Measurements from ENCODE around the gene RAB7A.

DNA sequence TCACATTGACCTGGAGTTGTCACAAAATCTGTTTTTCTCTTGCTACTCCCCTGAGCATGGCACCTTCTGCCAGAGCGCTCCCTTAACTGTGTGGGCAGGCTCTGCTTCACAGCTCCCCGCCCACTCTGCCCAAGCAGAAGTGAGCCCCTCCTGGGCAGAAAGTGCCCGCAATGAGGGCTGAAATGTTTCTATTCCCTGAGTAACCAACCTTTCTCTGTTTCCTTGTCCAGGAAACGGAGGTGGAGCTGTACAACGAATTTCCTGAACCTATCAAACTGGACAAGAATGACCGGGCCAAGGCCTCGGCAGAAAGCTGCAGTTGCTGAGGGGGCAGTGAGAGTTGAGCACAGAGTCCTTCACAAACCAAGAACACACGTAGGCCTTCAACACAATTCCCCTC is 87.1 kb downstream of the RAB7A start:
- TF ChIP-seq, protein P1, sequence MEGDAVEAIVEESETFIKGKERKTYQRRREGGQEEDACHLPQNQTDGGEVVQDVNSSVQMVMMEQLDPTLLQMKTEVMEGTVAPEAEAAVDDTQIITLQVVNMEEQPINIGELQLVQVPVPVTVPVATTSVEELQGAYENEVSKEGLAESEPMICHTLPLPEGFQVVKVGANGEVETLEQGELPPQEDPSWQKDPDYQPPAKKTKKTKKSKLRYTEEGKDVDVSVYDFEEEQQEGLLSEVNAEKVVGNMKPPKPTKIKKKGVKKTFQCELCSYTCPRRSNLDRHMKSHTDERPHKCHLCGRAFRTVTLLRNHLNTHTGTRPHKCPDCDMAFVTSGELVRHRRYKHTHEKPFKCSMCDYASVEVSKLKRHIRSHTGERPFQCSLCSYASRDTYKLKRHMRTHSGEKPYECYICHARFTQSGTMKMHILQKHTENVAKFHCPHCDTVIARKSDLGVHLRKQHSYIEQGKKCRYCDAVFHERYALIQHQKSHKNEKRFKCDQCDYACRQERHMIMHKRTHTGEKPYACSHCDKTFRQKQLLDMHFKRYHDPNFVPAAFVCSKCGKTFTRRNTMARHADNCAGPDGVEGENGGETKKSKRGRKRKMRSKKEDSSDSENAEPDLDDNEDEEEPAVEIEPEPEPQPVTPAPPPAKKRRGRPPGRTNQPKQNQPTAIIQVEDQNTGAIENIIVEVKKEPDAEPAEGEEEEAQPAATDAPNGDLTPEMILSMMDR (conservative IDR thresholded peaks at IDR 0.05 in 1 of 2, IDR thresholded peaks at IDR 0.05 in 1 of 2; ENCODE audit: low read depth in 1 of 2, low read length in 2 of 2) = no peak
- no peak for TF ChIP-seq EZH2 (IDR thresholded peaks at IDR 0.05; ENCODE audit: low read length, missing control alignments)

Measured in fibroblast of lung (primary cell).